MM.1S (cell line): ENCODE measurements around the gene GMPR2.

Source experiments
- DNase-seq: peaks from one replicate; pipeline ENCODE4 v3.0.0-alpha.2; 2015
- H2AFZ ChIP-seq: fragments of 300-600 bp; sonication (generic); 2 replicates; pipeline ENCODE4 v1.6.0; 2016; ENCODE audit warnings: antibody characterized with exemption, low read length
- H3F3A ChIP-seq: fragments of 300-600 bp; sonication (generic); 2 replicates; pipeline ENCODE4 v1.6.1; 2016; ENCODE audit warnings: mild to moderate bottlenecking, antibody characterized with exemption, low read length, moderate library complexity, mixed read lengths; ENCODE audit not compliant: insufficient read depth
- H3K27ac ChIP-seq: fragments of 300-600 bp; sonication (generic); 2 replicates; pipeline ENCODE4 v1.5.1; 2016; ENCODE audit warnings: mild to moderate bottlenecking, low read length
- H3K27me3 ChIP-seq: fragments of 300-600 bp; sonication (generic); replicated peaks from 2 replicates; pipeline ENCODE4 v1.6.0; 2016; ENCODE audit warnings: low read length; ENCODE audit not compliant: insufficient read depth
- H3K36me3 ChIP-seq: fragments of 300-600 bp; sonication (generic); replicated peaks from 2 replicates; pipeline ENCODE4 v1.6.1; 2016; ENCODE audit warnings: mild to moderate bottlenecking, low read length, mixed read lengths; ENCODE audit not compliant: insufficient read depth
- H3K4me1 ChIP-seq: fragments of 300-600 bp; sonication (generic); 2 replicates; pipeline ENCODE4 v1.6.1; 2016; ENCODE audit warnings: low read length, mixed read lengths
- H3K4me2 ChIP-seq: fragments of 300-600 bp; sonication (generic); 2 replicates; pipeline ENCODE4 v1.6.0; 2016; ENCODE audit warnings: low read depth, low read length
- H3K4me3 ChIP-seq: fragments of 300-600 bp; sonication (generic); 2 replicates; pipeline ENCODE4 v1.5.1; 2016; ENCODE audit warnings: low read length, mixed read lengths
- H3K79me2 ChIP-seq: fragments of 300-600 bp; sonication (generic); 2 replicates; pipeline ENCODE4 v1.6.1; 2016; ENCODE audit warnings: mixed run types, low read length, mixed read lengths
- H3K9ac ChIP-seq: fragments of 300-600 bp; sonication (generic); 2 replicates; pipeline ENCODE4 v1.6.1; 2016; ENCODE audit warnings: low read length, mixed read lengths
- H3K9me2 ChIP-seq: fragments of 300-600 bp; sonication (generic); replicated peaks from 2 replicates; pipeline ENCODE4 v1.6.1; 2016; ENCODE audit warnings: mild to moderate bottlenecking, low read length, mixed read lengths; ENCODE audit not compliant: insufficient read depth
- H3K9me3 ChIP-seq: fragments of 300-600 bp; sonication (generic); replicated peaks from 2 replicates; pipeline ENCODE4 v1.6.1; 2016; ENCODE audit warnings: mild to moderate bottlenecking, low read length, mixed read lengths; ENCODE audit not compliant: insufficient read depth
- H4K20me1 ChIP-seq: fragments of 300-600 bp; sonication (generic); 2 replicates; pipeline ENCODE4 v1.6.1; 2016; ENCODE audit warnings: mild to moderate bottlenecking, low read length, moderate library complexity, mixed read lengths; ENCODE audit not compliant: insufficient read depth
- EZH2 ChIP-seq: fragments of 300-600 bp; sonication (generic); optimal IDR thresholded peaks from 2 replicates; pipeline ENCODE3; 2017; ENCODE audit warnings: low read depth, mild to moderate bottlenecking, antibody characterized with exemption, low read length, mixed read lengths
- EZH2phosphoT487 ChIP-seq: fragments of 300-600 bp; sonication (generic); IDR thresholded peaks from 2 replicates; pipeline ENCODE4 v1.6.1; 2018; ENCODE audit warnings: antibody characterized with exemption, low read length
- TF ChIP-seq, protein P1 (sequence below): fragments of 300-600 bp; sonication (generic); IDR thresholded peaks from 2 replicates; pipeline ENCODE4 v1.5.1; 2016; ENCODE audit warnings: antibody characterized with exemption, low read length, mixed read lengths

GMPR2 gene

DNA sequence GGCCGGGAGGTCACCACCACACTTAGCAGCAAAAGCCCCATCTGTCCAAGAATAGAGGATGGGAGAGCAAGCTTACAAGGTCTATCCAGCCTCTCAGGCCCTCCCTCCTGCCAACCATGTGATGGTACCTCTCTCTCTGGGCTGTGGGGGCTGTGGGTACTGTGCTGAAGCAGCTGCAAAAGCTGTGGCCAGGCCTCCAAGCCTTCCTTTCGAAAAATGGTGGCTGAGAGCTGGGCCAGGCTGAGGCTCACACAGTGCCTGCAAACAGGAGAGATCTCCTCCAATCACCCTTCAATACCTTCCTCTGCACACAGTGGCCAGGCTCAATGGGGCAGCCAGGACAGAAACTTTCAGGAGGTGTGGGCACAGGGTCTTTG, 45.2 kb upstream of the GMPR2 start:
- peaks cover 14% of the 10 kb centered on the region for H3F3A ChIP-seq
- peaks cover 5% of the 10 kb centered on the region; the same call in 1 of the 2 replicates for H3K4me1 ChIP-seq
- peaks cover 8% of the 10 kb centered on the region; the same call in 1 of the 2 replicates for H3K79me2 ChIP-seq
- H3K4me3 ChIP-seq, result peak overlapping the region; percentile 75; the same call in 1 of the 2 replicates
- DNase-seq, result no peak
- H3K27me3 ChIP-seq, result no peaks in the 10 kb centered on the region
- no peaks in the 10 kb centered on the region for H4K20me1 ChIP-seq
- peak overlapping the region; percentile 81; the same call in 1 of the 2 replicates for H3K27ac ChIP-seq
- no peaks in the 10 kb centered on the region for H3K9me3 ChIP-seq
- peak overlapping the region; percentile 68 for H3K4me2 ChIP-seq
- no peaks in the 10 kb centered on the region for H3K36me3 ChIP-seq
- H3K9ac ChIP-seq, result no peak overlapping the region; the same call in 1 of the 2 replicates
- TF ChIP-seq EZH2 (no peak), EZH2phosphoT487 (no peak)
- TF ChIP-seq, protein P1, sequence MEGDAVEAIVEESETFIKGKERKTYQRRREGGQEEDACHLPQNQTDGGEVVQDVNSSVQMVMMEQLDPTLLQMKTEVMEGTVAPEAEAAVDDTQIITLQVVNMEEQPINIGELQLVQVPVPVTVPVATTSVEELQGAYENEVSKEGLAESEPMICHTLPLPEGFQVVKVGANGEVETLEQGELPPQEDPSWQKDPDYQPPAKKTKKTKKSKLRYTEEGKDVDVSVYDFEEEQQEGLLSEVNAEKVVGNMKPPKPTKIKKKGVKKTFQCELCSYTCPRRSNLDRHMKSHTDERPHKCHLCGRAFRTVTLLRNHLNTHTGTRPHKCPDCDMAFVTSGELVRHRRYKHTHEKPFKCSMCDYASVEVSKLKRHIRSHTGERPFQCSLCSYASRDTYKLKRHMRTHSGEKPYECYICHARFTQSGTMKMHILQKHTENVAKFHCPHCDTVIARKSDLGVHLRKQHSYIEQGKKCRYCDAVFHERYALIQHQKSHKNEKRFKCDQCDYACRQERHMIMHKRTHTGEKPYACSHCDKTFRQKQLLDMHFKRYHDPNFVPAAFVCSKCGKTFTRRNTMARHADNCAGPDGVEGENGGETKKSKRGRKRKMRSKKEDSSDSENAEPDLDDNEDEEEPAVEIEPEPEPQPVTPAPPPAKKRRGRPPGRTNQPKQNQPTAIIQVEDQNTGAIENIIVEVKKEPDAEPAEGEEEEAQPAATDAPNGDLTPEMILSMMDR, result no peak
- no peak overlapping the region for H2AFZ ChIP-seq
- H3K9me2 ChIP-seq, result no peaks in the 10 kb centered on the region

DNA sequence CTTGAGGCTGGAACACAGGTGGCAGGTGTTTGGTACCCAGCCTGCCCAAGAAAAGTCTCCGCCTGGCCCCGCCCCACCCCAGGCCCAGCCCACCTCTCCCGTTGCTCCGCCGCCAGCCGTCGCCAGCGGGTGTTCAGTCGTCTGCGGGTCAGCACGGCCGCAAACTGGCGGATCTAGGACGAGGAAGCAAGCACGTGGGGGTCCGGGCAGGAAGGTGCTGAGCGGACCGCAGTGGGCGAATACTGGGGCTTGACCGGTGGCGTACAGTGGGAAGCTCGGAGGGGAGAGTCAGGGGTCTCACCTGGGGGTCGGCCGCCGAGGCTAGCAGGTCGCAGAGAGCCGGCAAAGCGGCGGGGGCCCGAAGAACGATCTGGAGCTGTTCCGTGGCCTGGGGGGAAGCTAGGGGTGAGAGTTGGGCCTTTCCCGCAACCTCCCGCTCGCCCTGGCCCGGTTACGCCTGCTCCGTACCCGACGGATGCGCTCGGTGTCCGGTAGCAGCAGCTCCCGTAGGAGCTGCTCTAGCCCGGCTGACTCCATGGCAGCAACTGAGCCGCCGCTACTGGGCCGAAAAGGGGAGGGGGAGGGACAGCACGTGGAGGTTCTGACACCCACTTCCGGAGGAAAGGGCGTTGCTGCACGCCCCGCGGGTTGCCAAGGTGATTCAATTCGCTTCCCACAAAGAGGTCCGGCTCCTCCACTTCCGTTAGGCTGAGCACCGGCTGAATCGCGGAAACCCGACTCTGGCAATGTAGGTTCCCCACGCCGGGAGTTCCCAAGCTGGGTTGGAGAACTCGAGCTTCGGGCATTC, 44.3 kb upstream of the GMPR2 start, which contains the start of gene IPO4:
Gene IPO4, minus strand, starts transcription at position 566 of the 808 bp plus-strand sequence. Its CDS starts 29 bp downstream, at position 537.
- no peaks in the 10 kb centered on the region for H3K36me3 ChIP-seq
- H3K79me2 ChIP-seq, result peaks cover 12% of the 10 kb centered on the region
- H3F3A ChIP-seq, result peaks cover 14% of the 10 kb centered on the region
- H3K4me1 ChIP-seq, result peaks cover 5% of the 10 kb centered on the region; the same call in 1 of the 2 replicates
- peak within 1 kb of the TSS; percentile 79 for H3K9ac ChIP-seq
- H4K20me1 ChIP-seq, result no peaks in the 10 kb centered on the region
- no peaks in the 10 kb centered on the region for H3K9me3 ChIP-seq
- TF ChIP-seq EZH2phosphoT487 (no peak), EZH2 (no peak)
- TF ChIP-seq, protein P1, result no peak
- H3K9me2 ChIP-seq, result no peaks in the 10 kb centered on the region
- peak within 1 kb of the TSS; percentile 81 for H3K27ac ChIP-seq
- DNase-seq, result peak; percentile 91
- peak within 1 kb of the TSS; percentile 68 for H3K4me2 ChIP-seq
- H3K4me3 ChIP-seq, result peak within 1 kb of the TSS; percentile 75
- H2AFZ ChIP-seq, result peak within 1 kb of the TSS; percentile 27; the same call in 1 of the 2 replicates
- no peaks in the 10 kb centered on the region for H3K27me3 ChIP-seq

DNA sequence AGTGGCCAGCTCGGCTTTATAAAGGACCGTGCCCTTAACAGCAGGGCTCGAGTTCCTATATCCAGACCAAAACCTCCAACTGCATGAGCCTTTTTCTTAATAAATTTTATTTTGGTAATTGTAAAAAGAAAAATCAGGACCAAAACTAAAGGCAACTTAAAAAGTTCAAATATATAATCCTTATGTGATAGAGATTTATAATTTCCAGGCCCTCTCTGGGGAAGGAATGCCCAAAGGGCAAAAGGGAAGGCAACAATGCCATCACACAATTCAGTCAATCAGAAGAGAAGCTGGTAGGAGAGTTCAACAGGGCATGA, 43.7 kb upstream of the GMPR2 start:
- peak overlapping the region; percentile 21; the same call in 1 of the 2 replicates for H3K27ac ChIP-seq
- H3K4me1 ChIP-seq, result peaks cover 5% of the 10 kb centered on the region; the same call in 1 of the 2 replicates
- no peak overlapping the region; the same call in 1 of the 2 replicates for H3K9ac ChIP-seq
- H3K79me2 ChIP-seq, result peaks cover 14% of the 10 kb centered on the region
- DNase-seq, result no peak
- H3K27me3 ChIP-seq, result no peaks in the 10 kb centered on the region
- no peak for TF ChIP-seq EZH2phosphoT487
- no peaks in the 10 kb centered on the region for H3K36me3 ChIP-seq
- no peaks in the 10 kb centered on the region for H3K9me3 ChIP-seq
- peaks cover 14% of the 10 kb centered on the region for H3F3A ChIP-seq
- H3K9me2 ChIP-seq, result no peaks in the 10 kb centered on the region
- H3K4me3 ChIP-seq, result no peak overlapping the region
- H4K20me1 ChIP-seq, result no peaks in the 10 kb centered on the region
- H2AFZ ChIP-seq, result no peak overlapping the region
- H3K4me2 ChIP-seq, result peak overlapping the region; percentile 68; the same call in 1 of the 2 replicates
